ENCODE results near the gene MEI4.

DNA sequence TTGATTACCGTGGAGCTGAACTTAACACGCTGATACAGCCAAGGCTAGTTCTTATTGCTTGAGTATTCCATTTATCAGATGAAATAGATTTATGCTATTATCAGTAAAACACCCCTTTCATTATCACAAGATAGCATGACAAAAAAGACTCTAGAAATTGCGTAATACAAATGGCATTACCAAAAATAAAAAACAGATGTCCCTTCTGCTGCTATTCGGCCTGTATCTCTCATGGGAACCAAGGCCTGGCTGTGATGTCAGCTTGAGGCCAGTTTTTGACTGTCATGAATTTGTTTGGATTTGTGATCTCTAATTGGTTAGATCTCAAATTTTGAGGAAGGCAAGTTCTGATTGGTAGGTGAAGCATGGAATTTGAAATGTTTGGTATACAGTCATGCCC lies 25.2 kb downstream of the MEI4 start:
- TF ChIP-seq, protein P1, sequence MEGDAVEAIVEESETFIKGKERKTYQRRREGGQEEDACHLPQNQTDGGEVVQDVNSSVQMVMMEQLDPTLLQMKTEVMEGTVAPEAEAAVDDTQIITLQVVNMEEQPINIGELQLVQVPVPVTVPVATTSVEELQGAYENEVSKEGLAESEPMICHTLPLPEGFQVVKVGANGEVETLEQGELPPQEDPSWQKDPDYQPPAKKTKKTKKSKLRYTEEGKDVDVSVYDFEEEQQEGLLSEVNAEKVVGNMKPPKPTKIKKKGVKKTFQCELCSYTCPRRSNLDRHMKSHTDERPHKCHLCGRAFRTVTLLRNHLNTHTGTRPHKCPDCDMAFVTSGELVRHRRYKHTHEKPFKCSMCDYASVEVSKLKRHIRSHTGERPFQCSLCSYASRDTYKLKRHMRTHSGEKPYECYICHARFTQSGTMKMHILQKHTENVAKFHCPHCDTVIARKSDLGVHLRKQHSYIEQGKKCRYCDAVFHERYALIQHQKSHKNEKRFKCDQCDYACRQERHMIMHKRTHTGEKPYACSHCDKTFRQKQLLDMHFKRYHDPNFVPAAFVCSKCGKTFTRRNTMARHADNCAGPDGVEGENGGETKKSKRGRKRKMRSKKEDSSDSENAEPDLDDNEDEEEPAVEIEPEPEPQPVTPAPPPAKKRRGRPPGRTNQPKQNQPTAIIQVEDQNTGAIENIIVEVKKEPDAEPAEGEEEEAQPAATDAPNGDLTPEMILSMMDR (IDR thresholded peaks at IDR 0.05), result no peak
- TF ChIP-seq EP300 (IDR thresholded peaks at IDR 0.05) (no peak), POLR2AphosphoS5 (IDR thresholded peaks at IDR 0.05) (no peak), POLR2A (IDR thresholded peaks at IDR 0.05) (no peak)
